Activated CD4-positive, CD25-positive, alpha-beta regulatory T cell treated with anti-CD3 and anti-CD28 coated beads, Interleukin-2, amount 50 U/mL, for 72 hours (primary cell): ENCODE results near the gene IRF2BPL.

Source experiments
- DNase-seq: peaks from one replicate; pipeline ENCODE4 v3.0.0; 2021

The IRF2BPL gene

DNA sequence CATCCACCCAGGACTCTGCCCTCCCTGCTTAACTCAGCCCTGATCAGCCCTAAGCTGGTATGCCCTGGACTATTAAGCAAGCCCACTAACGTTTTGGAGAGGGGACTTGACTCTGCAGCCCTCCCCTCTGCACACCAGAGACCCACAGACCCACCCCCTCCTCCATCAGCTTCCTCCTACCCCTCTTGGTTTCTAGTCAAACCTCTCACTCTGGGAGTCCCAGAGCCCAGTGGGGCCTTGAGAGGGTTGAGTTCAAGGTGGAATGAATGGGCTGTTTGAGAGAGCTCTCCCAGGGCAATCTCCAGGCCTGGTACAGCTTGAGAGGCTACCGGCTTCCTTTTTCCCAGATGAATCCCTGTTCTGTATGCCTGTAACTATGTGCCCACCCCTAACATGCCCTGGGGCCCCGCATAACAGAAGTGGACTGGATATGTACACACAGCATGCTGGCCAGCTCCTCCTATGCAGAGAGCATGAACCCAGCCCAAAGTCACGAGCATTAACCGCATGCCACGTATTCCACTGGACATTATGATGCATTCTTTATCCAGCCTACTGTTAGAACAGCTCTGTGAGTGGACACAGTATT is 43.6 kb downstream of the IRF2BPL start:
- no peak for DNase-seq

GRCh38 chr14:76984297-76984696 is 44.2 kb downstream of the IRF2BPL start:
- no peak for DNase-seq

DNA sequence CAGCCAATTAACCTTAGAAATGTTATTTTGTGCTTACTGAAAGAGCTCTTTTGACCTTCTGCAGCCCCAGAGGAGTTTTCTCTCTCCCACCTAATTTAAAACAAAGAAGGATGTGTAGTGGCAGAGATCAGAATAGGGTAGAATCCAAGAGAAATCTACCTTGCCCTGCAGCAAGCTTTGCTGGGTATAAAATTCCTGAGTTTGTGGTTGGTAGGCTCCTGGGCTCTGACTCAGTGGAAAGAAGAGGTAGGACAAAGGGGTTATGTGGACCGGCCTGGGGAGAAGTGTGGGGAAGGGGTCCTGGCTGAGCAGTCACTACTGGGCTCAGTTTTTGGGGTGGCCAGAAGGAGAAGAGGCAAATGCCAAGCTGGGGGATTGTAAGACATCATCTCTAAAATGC is 46.8 kb downstream of the IRF2BPL start:
- no peak for DNase-seq

GRCh38 chr14:76977793-76978720 is 50.5 kb downstream of the IRF2BPL start:
- DNase-seq = peak; percentile 75

DNA sequence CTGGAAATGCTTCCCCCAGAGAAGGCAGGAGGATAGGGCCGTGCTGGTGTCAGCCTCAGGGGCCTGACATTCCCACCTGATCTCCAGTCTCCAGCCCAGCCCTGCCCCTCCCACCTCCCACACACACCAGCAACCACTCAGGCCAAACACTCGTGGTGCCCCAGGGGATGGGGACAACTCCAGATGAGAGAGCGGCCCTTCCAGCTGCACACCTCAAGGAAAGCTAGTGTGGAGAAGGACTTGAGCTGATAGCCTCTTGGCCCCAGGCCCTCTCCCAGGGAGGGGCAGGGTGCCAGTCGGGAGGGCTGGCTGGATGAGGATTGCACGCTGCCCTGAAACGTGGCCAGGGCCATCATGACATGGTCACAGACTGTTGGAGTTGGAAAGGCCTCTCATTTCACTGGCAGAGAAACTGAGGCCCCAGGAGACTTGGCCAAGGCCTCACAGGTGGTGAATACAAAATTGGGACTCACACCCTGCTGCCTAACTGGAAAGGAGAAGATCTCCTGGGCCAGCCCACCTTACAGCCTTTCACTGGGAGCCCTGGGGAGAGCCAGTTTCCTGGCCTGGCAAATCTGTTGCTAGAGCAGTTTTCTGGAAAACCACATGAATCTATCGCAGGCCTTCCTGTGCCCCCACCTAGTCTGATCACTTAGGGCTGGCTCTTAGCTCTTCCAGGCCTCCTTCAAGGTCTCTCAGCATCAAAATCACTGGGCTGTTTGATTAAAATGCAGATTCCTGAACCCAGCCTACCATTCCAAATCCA is 52.1 kb downstream of the IRF2BPL start:
- no peak for DNase-seq

GRCh38 chr14:76975812-76976211 is 52.7 kb downstream of the IRF2BPL start:
- no peak for DNase-seq

GRCh38 chr14:76975051-76975450 is 53.5 kb downstream of the IRF2BPL start:
- no peak for DNase-seq
